ENCODE measurements around the gene MSI2. TPM values are rescaled to one million over a fixed set of nuclear protein-coding genes. Genes with fewer than 3 reads are reported as not detected.

The MSI2 gene
- total RNA-seq, 1 experiment from 2014 or later = 174 TPM

DNA sequence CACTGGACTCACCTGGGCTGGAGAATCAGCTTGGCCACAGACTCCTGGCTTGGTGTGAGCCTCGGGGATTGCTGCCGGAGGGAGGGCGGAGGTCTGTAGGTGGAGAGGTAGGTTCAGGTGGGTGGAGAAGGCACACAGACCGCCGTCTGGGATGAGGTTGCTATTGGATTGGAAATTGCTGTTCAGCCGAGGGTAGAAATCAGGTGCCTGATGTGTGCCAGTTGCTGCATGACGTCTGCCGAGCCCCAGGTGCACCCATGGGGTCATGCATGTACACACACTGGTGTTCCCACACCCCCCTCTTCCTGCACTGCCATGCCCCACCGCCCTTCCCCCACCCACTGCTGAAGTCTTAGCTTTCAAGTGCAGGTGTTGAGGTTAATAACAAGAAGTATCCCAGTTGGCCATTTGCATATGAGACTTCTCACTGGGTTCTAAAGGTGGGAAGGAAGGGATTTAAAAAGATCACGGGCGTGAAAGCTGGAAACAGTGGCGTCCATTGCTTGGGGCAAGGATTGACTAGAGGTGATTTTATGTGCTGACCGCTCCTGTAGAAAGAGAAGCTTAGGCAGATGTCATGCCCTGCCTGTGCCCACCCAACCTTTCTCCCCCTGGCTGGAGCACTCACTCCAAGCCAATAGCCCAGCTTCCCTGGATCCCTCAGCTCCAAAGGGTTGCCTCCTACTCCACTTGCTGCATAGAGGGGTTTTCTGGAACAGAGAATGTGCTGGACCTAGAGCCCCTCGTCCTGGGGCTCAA is 295.2 kb downstream of the MSI2 start:
- Mint-ChIP-seq H3K4me1 (ENCODE audit: low read depth, unreplicated experiment) (peaks cover 39% of the 10 kb centered on the region), H3K27me3 (ENCODE audit: insufficient read depth, unreplicated experiment) (no peaks in the 10 kb centered on the region), H3K27ac (ENCODE audit: unreplicated experiment) (no peak overlapping the region), H3K36me3 (ENCODE audit: insufficient read depth, unreplicated experiment) (peaks cover 46% of the 10 kb centered on the region), H3K4me3 (ENCODE audit: unreplicated experiment) (no peak overlapping the region), H3K9me3 (ENCODE audit: unreplicated experiment) (no peaks in the 10 kb centered on the region)
- H3K9me3 ChIP-seq = no peaks in the 10 kb centered on the region
- H3K4me1 ChIP-seq = peaks cover 33% of the 10 kb centered on the region
- H3K27me3 ChIP-seq (replicated peaks; ENCODE audit: control insufficient read depth, insufficient read depth, low read length) = no peaks in the 10 kb centered on the region
- H3K4me3 ChIP-seq (ENCODE audit: low read depth, low read length) = no peak overlapping the region
- no peak for DNase-seq
- H3K36me3 ChIP-seq (ENCODE audit: control insufficient read depth, insufficient read depth, low read length) = peaks cover 2% of the 10 kb centered on the region
- intact Hi-C loops (cut with micrococcal nuclease; ENCODE audit: unreplicated experiment) = no loop called here
- BruUV-seq (replicated peaks) = no TSS peak
- POLR2A ChIA-PET = no interaction called here
- TF ChIP-seq, protein P1, sequence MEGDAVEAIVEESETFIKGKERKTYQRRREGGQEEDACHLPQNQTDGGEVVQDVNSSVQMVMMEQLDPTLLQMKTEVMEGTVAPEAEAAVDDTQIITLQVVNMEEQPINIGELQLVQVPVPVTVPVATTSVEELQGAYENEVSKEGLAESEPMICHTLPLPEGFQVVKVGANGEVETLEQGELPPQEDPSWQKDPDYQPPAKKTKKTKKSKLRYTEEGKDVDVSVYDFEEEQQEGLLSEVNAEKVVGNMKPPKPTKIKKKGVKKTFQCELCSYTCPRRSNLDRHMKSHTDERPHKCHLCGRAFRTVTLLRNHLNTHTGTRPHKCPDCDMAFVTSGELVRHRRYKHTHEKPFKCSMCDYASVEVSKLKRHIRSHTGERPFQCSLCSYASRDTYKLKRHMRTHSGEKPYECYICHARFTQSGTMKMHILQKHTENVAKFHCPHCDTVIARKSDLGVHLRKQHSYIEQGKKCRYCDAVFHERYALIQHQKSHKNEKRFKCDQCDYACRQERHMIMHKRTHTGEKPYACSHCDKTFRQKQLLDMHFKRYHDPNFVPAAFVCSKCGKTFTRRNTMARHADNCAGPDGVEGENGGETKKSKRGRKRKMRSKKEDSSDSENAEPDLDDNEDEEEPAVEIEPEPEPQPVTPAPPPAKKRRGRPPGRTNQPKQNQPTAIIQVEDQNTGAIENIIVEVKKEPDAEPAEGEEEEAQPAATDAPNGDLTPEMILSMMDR (IDR thresholded peaks at IDR 0.05; ENCODE audit: insufficient read depth in 1 of 2, low read depth in 1 of 2, low read length in 1 of 2, severe bottlenecking in 1 of 2, unreplicated experiment in 1 of 2) = no peak
- CTCF ChIA-PET = interaction anchor here (0.6 kb wide), 2 partner anchors 10 to 48 kb away, joined by 3 to 4 read pairs; no protein-coding TSS in a partner anchor

- Histone ChIP-seq H3K36me3 (ENCODE audit: control insufficient read depth, insufficient read depth, low read length) (peaks cover 2% of the 10 kb centered on the region; the same call in 1 of the 2 replicates), H3K4me3 (ENCODE audit: low read depth, low read length) (no peak overlapping the region), H3K4me1 (peaks cover 32% of the 10 kb centered on the region), H3K27me3 (replicated peaks; ENCODE audit: control insufficient read depth, insufficient read depth, low read length) (no peaks in the 10 kb centered on the region), H3K9me3 (no peaks in the 10 kb centered on the region)
- ChIA-PET CTCF (interaction anchor here (0.6 kb wide), 2 partner anchors 9 to 47 kb away, joined by 3 to 4 read pairs; no protein-coding TSS in a partner anchor), POLR2A (no interaction called here)
- Mint-ChIP-seq H3K27ac (ENCODE audit: unreplicated experiment) (no peak overlapping the region), H3K4me3 (ENCODE audit: unreplicated experiment) (no peak overlapping the region), H3K9me3 (ENCODE audit: unreplicated experiment) (no peaks in the 10 kb centered on the region), H3K36me3 (ENCODE audit: insufficient read depth, unreplicated experiment) (peaks cover 46% of the 10 kb centered on the region), H3K27me3 (ENCODE audit: insufficient read depth, unreplicated experiment) (no peaks in the 10 kb centered on the region), H3K4me1 (ENCODE audit: low read depth, unreplicated experiment) (peaks cover 32% of the 10 kb centered on the region)
- TF ChIP-seq, protein P1 (IDR thresholded peaks at IDR 0.05; ENCODE audit: insufficient read depth in 1 of 2, low read depth in 1 of 2, low read length in 1 of 2, severe bottlenecking in 1 of 2, unreplicated experiment in 1 of 2) = no peak
- no TSS peak for BruUV-seq (replicated peaks)
- intact Hi-C loops (cut with micrococcal nuclease; ENCODE audit: unreplicated experiment) = no loop called here
- no peak for DNase-seq
These were observed 295.8 kb downstream of the MSI2 start for GRCh38 chr17:57552114-57552624.

DNA sequence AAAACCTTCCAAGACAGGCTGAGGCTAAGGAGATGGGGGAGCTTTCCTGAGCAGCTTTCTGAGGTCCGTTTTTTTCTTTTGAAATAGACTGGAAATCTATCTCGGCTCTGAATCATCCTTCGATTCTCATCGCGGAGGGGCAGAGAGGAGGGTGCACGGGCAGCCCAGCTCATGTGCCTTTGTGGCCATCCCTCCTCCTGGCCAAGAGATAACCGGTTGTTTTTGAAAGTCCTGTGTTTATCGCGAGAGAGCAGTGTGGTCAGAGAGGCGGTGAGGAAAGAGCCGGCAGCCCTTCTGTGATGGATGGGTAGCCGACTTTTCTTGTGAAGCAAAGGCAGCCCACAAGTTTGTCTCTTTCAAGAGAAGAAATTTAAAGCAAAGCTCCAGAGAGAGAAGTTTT is 297.2 kb downstream of the MSI2 start:
- Mint-ChIP-seq H3K9me3 (ENCODE audit: unreplicated experiment) (no peaks in the 10 kb centered on the region), H3K4me3 (ENCODE audit: unreplicated experiment) (no peak overlapping the region), H3K27ac (ENCODE audit: unreplicated experiment) (peak overlapping the region; percentile 74), H3K36me3 (ENCODE audit: insufficient read depth, unreplicated experiment) (peaks cover 52% of the 10 kb centered on the region), H3K27me3 (ENCODE audit: insufficient read depth, unreplicated experiment) (no peaks in the 10 kb centered on the region), H3K4me1 (ENCODE audit: low read depth, unreplicated experiment) (peaks cover 24% of the 10 kb centered on the region)
- no peak overlapping the region for H3K4me3 ChIP-seq (ENCODE audit: low read depth, low read length)
- peaks cover 2% of the 10 kb centered on the region; the same call in 1 of the 2 replicates for H3K36me3 ChIP-seq (ENCODE audit: control insufficient read depth, insufficient read depth, low read length)
- POLR2A ChIA-PET = no interaction called here
- intact Hi-C loops (cut with micrococcal nuclease; ENCODE audit: unreplicated experiment) = no loop called here
- no peaks in the 10 kb centered on the region for H3K9me3 ChIP-seq
- CTCF ChIA-PET = no interaction called here
- no TSS peak for BruUV-seq (replicated peaks)
- no peak for DNase-seq
- peaks cover 40% of the 10 kb centered on the region for H3K4me1 ChIP-seq
- no peaks in the 10 kb centered on the region for H3K27me3 ChIP-seq (replicated peaks; ENCODE audit: control insufficient read depth, insufficient read depth, low read length)
- TF ChIP-seq, protein P1 (IDR thresholded peaks at IDR 0.05; ENCODE audit: insufficient read depth in 1 of 2, low read depth in 1 of 2, low read length in 1 of 2, severe bottlenecking in 1 of 2, unreplicated experiment in 1 of 2) = no peak
